DND-41 (cell line): ENCODE measurements around the gene CFAP100.

Experiments
- ATAC-seq: fragments of 200-7000 bp; cut with Tn5 transposase; 3 replicates; pipeline ENCODE4 v1.9.1; 2021; ENCODE audit warnings: low read depth; ENCODE audit not compliant: insufficient read depth
- DNase-seq: peaks from one replicate; pipeline ENCODE4 v3.0.0-alpha.2; 2020
- H2AFZ ChIP-seq: 2 replicates; pipeline ENCODE4 v1.6.0; 2012; ENCODE audit warnings: low read depth, low read length
- H3K27ac ChIP-seq: 2 replicates; pipeline ENCODE4 v1.5.1; 2012; ENCODE audit warnings: low read length, inconsistent platforms
- H3K27me3 ChIP-seq: fragments of 200-600 bp; sonication (generic); 2 replicates; pipeline ENCODE4 v1.6.0; 2012; ENCODE audit warnings: low read length, mild to moderate bottlenecking, inconsistent platforms; ENCODE audit not compliant: insufficient read depth, poor library complexity
- H3K36me3 ChIP-seq: 2 replicates; pipeline ENCODE4 v1.5.1; 2012; ENCODE audit warnings: low read length, inconsistent platforms; ENCODE audit not compliant: insufficient read depth
- H3K4me1 ChIP-seq: 2 replicates; pipeline ENCODE4 v1.5.1; 2012; ENCODE audit warnings: mild to moderate bottlenecking, low read length; ENCODE audit not compliant: insufficient read depth
- H3K4me2 ChIP-seq: 2 replicates; pipeline ENCODE4 v1.6.0; 2012; ENCODE audit warnings: mild to moderate bottlenecking, moderate library complexity, low read length, inconsistent platforms; ENCODE audit not compliant: insufficient read depth
- H3K4me3 ChIP-seq, 2 experiments: fragments of 200-600 bp in 1 of 2; shearing (Covaris generic) in 1 of 2; 2 replicates each; pipeline ENCODE4 v1.5.1; 2012 to 2016; ENCODE audit warnings: inconsistent platforms in 2 of 2, low read length in 2 of 2, mild to moderate bottlenecking in 2 of 2, low read depth in 1 of 2, moderate library complexity in 1 of 2
- H3K79me2 ChIP-seq: 2 replicates; pipeline ENCODE4 v1.6.0; 2012; ENCODE audit warnings: low read length, inconsistent platforms; ENCODE audit not compliant: insufficient read depth
- H3K9ac ChIP-seq: 2 replicates; pipeline ENCODE4 v1.6.0; 2012; ENCODE audit warnings: low read depth, mild to moderate bottlenecking, inconsistent platforms, low read length, moderate library complexity
- H3K9me3 ChIP-seq: 2 replicates; pipeline ENCODE4 v1.5.1; 2012; ENCODE audit warnings: low read length, moderate library complexity, mild to moderate bottlenecking, inconsistent platforms; ENCODE audit not compliant: insufficient read depth, severe bottlenecking
- H4K20me1 ChIP-seq: 2 replicates; pipeline ENCODE4 v1.6.0; 2012; ENCODE audit warnings: low read length; ENCODE audit not compliant: insufficient read depth
- EZH2 ChIP-seq: IDR thresholded peaks from 3 replicates; pipeline ENCODE4 v1.6.1; 2012; ENCODE audit warnings: borderline replicate concordance, low read depth, mild to moderate bottlenecking, moderate library complexity, low read length, inconsistent platforms; ENCODE audit not compliant: severe bottlenecking
- TF ChIP-seq, protein P1 (sequence below): IDR thresholded peaks from 2 replicates; pipeline ENCODE4 v1.5.1; 2012; ENCODE audit warnings: borderline replicate concordance, low read length, moderate library complexity, mild to moderate bottlenecking; ENCODE audit not compliant: poor library complexity, severe bottlenecking; ENCODE audit errors: extremely low read depth

Gene CFAP100

DNA sequence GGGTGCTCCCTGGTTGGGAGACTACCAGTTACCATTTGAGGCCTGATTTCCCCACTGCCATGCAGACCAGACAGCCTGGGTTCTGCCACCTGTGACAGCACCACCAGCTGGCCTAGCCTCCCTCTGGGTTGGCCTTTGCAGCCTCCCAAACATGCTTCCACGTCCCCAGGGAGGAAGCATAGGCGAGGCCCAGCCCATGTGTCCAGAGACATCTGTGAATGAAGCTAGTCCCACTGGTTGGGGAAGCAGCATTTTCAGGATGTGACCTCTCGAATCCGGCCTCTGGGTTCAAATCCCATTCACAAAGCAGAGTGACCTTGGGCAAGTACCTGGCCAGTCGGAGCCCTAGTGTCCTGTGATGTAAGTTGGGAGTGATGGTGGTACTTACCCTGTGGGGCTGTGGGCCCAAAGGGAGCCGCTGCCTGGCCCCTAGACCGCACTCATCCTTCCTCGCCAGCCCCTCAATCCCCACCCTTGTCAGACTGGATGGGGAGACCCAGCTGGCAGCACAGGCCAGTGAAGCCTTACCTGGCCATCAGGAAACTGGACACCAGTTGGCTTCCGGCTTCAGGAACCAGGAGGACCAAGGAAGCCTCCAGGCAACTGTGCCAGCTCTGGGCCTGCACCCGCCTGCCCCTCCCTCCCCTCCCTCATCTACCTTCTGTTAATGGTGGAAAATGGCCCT, 43.5 kb upstream of the CFAP100 start:
- H3K4me1 ChIP-seq, result no peaks in the 10 kb centered on the region
- no peak for TF ChIP-seq EZH2
- TF ChIP-seq, protein P1, sequence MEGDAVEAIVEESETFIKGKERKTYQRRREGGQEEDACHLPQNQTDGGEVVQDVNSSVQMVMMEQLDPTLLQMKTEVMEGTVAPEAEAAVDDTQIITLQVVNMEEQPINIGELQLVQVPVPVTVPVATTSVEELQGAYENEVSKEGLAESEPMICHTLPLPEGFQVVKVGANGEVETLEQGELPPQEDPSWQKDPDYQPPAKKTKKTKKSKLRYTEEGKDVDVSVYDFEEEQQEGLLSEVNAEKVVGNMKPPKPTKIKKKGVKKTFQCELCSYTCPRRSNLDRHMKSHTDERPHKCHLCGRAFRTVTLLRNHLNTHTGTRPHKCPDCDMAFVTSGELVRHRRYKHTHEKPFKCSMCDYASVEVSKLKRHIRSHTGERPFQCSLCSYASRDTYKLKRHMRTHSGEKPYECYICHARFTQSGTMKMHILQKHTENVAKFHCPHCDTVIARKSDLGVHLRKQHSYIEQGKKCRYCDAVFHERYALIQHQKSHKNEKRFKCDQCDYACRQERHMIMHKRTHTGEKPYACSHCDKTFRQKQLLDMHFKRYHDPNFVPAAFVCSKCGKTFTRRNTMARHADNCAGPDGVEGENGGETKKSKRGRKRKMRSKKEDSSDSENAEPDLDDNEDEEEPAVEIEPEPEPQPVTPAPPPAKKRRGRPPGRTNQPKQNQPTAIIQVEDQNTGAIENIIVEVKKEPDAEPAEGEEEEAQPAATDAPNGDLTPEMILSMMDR, result no peak

DNA sequence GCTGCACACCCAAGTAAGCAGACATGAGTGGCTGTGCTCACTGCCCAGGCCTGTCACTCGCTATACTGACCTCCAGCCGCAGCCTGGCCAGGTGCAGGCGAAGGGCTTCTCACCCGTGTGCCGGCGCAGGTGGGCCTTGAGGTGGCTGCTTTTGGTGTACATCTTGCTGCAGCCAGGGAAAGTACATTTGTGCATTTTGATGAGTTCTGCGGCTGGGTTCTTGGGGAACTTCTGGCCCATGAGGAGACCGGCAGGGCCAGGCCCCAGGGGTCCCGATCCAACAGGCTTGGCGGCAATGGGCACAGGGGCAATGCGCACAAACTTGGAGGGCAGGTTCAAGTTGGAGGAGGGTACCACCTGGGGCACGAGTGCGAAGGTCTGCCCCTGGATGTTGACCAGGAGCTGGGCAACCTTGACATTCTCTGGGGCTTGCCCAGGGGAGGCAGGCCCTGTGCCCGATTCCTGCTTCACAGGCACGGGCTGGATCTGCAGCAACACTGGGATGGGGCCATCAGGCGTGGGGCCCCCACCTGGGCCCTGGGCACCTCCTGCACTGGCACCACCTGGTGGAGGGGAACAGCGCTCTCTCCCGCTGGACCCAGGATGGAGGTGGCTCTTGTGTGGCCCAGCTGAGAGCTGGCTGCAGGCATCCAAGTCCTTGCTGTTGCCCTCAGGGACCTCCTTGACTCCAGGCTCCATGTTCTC, 42.8 kb upstream of the CFAP100 start:
- Histone ChIP-seq H3K9ac (no peak overlapping the region), H3K27me3 (no peaks in the 10 kb centered on the region), H3K79me2 (no peaks in the 10 kb centered on the region), H3K4me2 (no peak overlapping the region), H3K27ac (no peak overlapping the region), H3K9me3 (no peaks in the 10 kb centered on the region), H3K4me1 (no peaks in the 10 kb centered on the region), H3K4me3 (no peak overlapping the region), H3K36me3 (no peaks in the 10 kb centered on the region), H4K20me1 (no peaks in the 10 kb centered on the region), H2AFZ (no peak overlapping the region)
- DNase-seq (no peak), ATAC-seq (no peak)
- TF ChIP-seq EZH2, result no peak
- TF ChIP-seq, protein P1, result peak; percentile 28

More for the DNA sequence above, 43.5 kb upstream of the CFAP100 start:
- Histone ChIP-seq H2AFZ (no peak overlapping the region), H3K4me3 (no peak overlapping the region), H3K9me3 (no peaks in the 10 kb centered on the region), H3K9ac (no peak overlapping the region), H3K36me3 (no peaks in the 10 kb centered on the region), H3K27me3 (no peaks in the 10 kb centered on the region), H4K20me1 (no peaks in the 10 kb centered on the region), H3K79me2 (no peaks in the 10 kb centered on the region), H3K4me2 (no peak overlapping the region), H3K27ac (no peak overlapping the region)
- ATAC-seq (no peak), DNase-seq (no peak)

DNA sequence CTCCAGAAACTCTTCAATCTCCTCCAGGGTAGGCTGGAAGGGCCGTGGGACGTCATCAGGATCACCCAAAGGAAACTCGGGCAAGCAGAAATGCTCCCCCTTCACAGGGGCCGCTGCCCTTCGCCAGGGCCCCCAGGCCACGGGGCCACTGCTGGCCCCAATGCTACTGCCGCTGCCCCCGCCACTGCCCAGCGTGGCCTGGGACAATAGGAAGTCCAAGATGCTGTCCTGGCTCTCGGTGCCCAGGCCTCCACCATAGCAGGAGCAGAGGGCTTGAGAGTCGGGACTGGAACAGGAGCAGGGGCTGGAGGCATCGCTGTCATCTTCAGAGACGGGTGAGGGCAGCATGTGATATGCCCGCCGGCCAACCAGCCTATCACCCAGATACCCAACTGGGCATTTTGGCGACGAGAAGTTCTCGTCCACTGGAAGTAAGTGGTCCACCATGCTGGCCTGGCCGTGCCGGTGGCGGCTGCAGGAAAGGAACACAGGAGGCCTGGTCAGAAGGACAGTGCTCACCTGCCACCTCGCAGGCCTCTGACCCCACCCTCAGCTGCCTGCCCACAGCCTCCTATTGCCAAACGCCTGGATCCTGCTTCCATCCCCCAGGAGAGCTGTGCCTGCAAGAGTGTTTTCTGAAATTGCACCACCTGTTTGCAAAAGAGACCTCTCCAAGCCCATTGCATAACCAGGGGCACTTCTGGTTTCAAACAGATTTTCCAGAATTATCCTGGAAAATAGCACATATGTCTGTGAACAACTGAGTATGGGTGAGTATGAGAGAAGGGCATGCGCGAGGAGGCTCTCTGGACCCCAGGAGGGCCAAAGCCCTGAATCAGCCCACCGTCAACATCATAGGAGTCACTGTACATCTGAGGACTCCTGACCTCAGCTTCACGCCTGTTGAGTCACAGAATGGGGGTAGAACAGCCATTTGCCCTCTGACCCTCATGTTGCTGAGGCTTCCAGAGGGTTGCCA, 41.9 kb upstream of the CFAP100 start:
- H3K4me3 ChIP-seq, result no peak overlapping the region
- TF ChIP-seq EZH2, result no peak
- TF ChIP-seq, protein P1, result no peak
- ATAC-seq, result no peak
- H3K79me2 ChIP-seq, result no peaks in the 10 kb centered on the region
- no peaks in the 10 kb centered on the region for H3K27me3 ChIP-seq
- no peaks in the 10 kb centered on the region for H3K4me1 ChIP-seq
- no peaks in the 10 kb centered on the region for H3K36me3 ChIP-seq
- H3K9ac ChIP-seq, result no peak overlapping the region
- H4K20me1 ChIP-seq, result no peaks in the 10 kb centered on the region
- no peak overlapping the region for H2AFZ ChIP-seq
- no peak overlapping the region for H3K27ac ChIP-seq
- no peaks in the 10 kb centered on the region for H3K9me3 ChIP-seq
- no peak for DNase-seq
- no peak overlapping the region for H3K4me2 ChIP-seq
